ENCODE data around the gene ZNF439.
"Not testable (repeated sequence)": the region's sequence is repeated elsewhere in the genome, so short reads cannot be mapped to it uniquely, and the experiment has no call there.

Gene ZNF439

DNA sequence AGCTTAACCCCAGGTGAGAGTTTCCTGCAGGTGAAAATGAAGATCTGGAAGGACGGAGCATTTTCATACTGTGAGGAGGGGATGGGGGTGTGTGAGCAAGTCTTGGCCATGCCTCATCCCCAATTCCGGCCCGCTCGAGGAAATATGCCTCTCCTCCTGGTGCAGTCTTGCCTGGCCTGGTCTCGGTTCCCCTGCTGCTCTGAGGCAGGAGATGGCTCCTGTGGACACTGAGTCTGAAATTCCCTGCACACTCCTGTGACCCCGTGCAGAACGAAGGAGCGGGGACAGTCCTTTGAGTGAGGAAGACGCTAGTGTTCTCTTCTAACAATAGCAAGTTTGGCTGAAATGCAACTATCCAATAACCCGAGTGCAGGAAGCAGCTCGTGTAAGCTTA, 329 bp upstream of the ZNF439 start:
- TF ChIP-seq, protein P1, sequence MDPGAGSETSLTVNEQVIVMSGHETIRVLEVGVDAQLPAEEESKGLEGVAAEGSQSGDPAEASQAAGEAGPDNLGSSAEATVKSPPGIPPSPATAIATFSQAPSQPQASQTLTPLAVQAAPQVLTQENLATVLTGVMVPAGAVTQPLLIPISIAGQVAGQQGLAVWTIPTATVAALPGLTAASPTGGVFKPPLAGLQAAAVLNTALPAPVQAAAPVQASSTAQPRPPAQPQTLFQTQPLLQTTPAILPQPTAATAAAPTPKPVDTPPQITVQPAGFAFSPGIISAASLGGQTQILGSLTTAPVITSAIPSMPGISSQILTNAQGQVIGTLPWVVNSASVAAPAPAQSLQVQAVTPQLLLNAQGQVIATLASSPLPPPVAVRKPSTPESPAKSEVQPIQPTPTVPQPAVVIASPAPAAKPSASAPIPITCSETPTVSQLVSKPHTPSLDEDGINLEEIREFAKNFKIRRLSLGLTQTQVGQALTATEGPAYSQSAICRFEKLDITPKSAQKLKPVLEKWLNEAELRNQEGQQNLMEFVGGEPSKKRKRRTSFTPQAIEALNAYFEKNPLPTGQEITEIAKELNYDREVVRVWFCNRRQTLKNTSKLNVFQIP (CRISPR knock-in tag; IDR thresholded peaks at IDR 0.05; ENCODE audit: borderline replicate concordance, low read depth) = no peak
- TF ChIP-seq CSDC2 (CRISPR knock-in tag; IDR thresholded peaks at IDR 0.05) = no peak
- no peak for TF ChIP-seq PPARA (CRISPR knock-in tag; IDR thresholded peaks at IDR 0.05; ENCODE audit: borderline replicate concordance)
- TF ChIP-seq, protein P2, sequence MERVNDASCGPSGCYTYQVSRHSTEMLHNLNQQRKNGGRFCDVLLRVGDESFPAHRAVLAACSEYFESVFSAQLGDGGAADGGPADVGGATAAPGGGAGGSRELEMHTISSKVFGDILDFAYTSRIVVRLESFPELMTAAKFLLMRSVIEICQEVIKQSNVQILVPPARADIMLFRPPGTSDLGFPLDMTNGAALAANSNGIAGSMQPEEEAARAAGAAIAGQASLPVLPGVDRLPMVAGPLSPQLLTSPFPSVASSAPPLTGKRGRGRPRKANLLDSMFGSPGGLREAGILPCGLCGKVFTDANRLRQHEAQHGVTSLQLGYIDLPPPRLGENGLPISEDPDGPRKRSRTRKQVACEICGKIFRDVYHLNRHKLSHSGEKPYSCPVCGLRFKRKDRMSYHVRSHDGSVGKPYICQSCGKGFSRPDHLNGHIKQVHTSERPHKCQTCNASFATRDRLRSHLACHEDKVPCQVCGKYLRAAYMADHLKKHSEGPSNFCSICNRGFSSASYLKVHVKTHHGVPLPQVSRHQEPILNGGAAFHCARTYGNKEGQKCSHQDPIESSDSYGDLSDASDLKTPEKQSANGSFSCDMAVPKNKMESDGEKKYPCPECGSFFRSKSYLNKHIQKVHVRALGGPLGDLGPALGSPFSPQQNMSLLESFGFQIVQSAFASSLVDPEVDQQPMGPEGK (CRISPR knock-in tag; IDR thresholded peaks at IDR 0.05; ENCODE audit: borderline replicate concordance) = no peak
- TF ChIP-seq ZNF70 (CRISPR knock-in tag; IDR thresholded peaks at IDR 0.05) = no peak
- no peak for TF ChIP-seq ZC3H10 (CRISPR knock-in tag; IDR thresholded peaks at IDR 0.05)
- TF ChIP-seq SNAI2 (CRISPR knock-in tag; IDR thresholded peaks at IDR 0.05) = no peak
- no peak for TF ChIP-seq ZNF8 (CRISPR knock-in tag; IDR thresholded peaks at IDR 0.05)
- no peak for TF ChIP-seq ZNF565 (CRISPR knock-in tag; conservative IDR thresholded peaks at IDR 0.05; ENCODE audit: low read depth)
- TF ChIP-seq ISL1 (CRISPR knock-in tag; IDR thresholded peaks at IDR 0.05) = no peak
- no peak for TF ChIP-seq ESRRG (CRISPR knock-in tag; IDR thresholded peaks at IDR 0.05)

DNA sequence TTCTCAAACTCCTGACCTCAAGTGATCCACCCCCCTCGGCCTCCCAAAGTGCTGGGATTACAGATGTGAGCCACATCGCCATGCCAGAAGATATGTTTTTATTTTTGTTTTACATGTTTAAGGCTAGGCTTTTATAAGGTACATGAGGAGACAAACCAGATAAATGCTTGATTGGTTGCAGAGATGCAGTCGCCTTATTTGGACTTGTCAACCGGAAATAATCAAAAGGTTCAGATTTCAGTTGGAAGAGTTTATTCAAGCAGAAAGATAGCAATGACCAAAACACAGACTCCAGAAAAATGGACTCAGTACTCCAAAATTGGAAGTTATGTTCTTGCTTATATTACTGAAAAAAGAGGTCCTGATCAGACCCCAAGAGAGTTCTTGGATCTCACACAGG, 1.8 kb downstream of the ZNF439 start:
- ATAC-seq = not testable (repeated sequence)

More for the DNA sequence above, 329 bp upstream of the ZNF439 start:
- no peak; the same call in 2 of the 3 replicates for ATAC-seq

DNA sequence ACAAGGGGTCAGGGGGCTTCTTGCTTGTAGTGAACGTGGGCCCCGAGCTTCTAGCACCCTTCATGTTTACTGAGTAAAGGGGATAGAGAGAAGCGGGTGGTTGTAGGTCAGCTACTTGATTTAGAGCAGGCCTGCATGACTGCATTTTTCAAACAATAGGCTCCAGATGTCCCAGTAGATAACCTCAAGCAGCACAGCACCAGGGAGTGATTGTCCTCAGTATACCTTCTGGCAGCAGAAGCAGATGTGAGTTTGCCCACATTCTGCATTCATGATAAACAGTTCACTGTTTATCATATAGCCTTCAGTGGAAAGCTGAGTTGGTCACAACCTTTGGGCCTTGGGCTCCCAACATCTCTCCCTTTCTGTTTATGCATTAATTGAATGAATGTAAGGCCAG, 4.8 kb downstream of the ZNF439 start:
- TF ChIP-seq, protein P3, sequence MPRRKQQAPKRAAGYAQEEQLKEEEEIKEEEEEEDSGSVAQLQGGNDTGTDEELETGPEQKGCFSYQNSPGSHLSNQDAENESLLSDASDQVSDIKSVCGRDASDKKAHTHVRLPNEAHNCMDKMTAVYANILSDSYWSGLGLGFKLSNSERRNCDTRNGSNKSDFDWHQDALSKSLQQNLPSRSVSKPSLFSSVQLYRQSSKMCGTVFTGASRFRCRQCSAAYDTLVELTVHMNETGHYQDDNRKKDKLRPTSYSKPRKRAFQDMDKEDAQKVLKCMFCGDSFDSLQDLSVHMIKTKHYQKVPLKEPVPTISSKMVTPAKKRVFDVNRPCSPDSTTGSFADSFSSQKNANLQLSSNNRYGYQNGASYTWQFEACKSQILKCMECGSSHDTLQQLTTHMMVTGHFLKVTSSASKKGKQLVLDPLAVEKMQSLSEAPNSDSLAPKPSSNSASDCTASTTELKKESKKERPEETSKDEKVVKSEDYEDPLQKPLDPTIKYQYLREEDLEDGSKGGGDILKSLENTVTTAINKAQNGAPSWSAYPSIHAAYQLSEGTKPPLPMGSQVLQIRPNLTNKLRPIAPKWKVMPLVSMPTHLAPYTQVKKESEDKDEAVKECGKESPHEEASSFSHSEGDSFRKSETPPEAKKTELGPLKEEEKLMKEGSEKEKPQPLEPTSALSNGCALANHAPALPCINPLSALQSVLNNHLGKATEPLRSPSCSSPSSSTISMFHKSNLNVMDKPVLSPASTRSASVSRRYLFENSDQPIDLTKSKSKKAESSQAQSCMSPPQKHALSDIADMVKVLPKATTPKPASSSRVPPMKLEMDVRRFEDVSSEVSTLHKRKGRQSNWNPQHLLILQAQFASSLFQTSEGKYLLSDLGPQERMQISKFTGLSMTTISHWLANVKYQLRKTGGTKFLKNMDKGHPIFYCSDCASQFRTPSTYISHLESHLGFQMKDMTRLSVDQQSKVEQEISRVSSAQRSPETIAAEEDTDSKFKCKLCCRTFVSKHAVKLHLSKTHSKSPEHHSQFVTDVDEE (CRISPR knock-in tag; IDR thresholded peaks at IDR 0.05) = no peak
- no peak for TF ChIP-seq ARNTL (CRISPR knock-in tag; IDR thresholded peaks at IDR 0.05; ENCODE audit: borderline replicate concordance, low read depth)
- no peak for TF ChIP-seq ZNF8 (CRISPR knock-in tag; IDR thresholded peaks at IDR 0.05)
- TF ChIP-seq RARB (CRISPR knock-in tag; IDR thresholded peaks at IDR 0.05) = no peak
- ATAC-seq = no peak

DNA sequence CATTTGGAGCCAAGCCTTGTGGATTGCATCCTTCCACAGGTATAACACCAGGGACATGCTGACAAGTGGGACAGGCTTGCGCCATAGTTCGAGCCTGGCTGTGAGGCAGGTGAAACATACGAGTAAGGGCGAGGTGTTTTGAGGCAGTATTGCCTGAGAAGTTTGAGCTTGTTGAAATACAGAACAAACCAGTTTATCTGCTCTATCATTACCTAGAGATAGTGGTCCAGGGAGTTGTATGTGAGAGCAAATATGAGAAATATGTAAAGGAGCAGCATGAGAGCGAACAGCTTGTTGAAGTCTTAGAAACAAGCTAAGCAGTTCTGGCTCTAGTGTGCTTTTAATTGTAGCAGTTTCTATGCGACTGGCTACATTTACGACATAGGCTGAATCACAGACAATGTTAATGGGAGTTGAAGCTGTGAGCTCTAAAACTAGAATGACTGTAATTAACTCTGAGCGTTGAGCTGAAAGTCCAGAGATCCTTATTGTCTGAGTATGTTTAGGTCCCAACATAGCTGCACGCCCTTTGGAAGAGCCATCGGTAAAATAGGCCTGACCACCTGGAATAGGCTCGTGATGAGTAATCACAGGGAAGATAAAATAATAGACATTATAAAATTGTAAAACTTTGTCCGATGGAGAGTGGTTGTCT, 8.2 kb downstream of the ZNF439 start:
- TF ChIP-seq ARNTL (CRISPR knock-in tag; IDR thresholded peaks at IDR 0.05; ENCODE audit: borderline replicate concordance, low read depth) (no peak), ZFP3 (CRISPR knock-in tag; IDR thresholded peaks at IDR 0.05) (no peak), CSDC2 (CRISPR knock-in tag; IDR thresholded peaks at IDR 0.05) (no peak), PPARA (CRISPR knock-in tag; IDR thresholded peaks at IDR 0.05; ENCODE audit: borderline replicate concordance) (no peak), TCF4 (CRISPR knock-in tag; IDR thresholded peaks at IDR 0.05; ENCODE audit: borderline replicate concordance) (no peak), TOX (CRISPR knock-in tag; IDR thresholded peaks at IDR 0.05; ENCODE audit: borderline replicate concordance) (no peak), ZNF8 (CRISPR knock-in tag; IDR thresholded peaks at IDR 0.05) (no peak), BACH2 (CRISPR knock-in tag; IDR thresholded peaks at IDR 0.05; ENCODE audit: borderline replicate concordance) (no peak)
- TF ChIP-seq, protein P2 (CRISPR knock-in tag; IDR thresholded peaks at IDR 0.05; ENCODE audit: borderline replicate concordance) = no peak
- TF ChIP-seq, protein P1 (CRISPR knock-in tag; IDR thresholded peaks at IDR 0.05; ENCODE audit: borderline replicate concordance, low read depth) = no peak
- ATAC-seq = no peak
